Activated CD4-positive, alpha-beta T cell treated with anti-CD3 and anti-CD28 coated beads, Interleukin-2, amount 50 U/mL, for 1 hour (primary cell): Measurements from ENCODE around the gene SERPINA9.
"Not testable (repeated sequence)": the region's sequence is repeated elsewhere in the genome, so short reads cannot be mapped to it uniquely, and the experiment has no call there.

Experiments used
- DNase-seq: peaks from one replicate; pipeline ENCODE4 v3.0.0-alpha.2; 2020

The SERPINA9 gene

GRCh38 chr14:94421316-94421715, 54.7 kb downstream of the SERPINA9 start:
- no peak for DNase-seq

GRCh38 chr14:94417497-94418205, 58.3 kb downstream of the SERPINA9 start:
- DNase-seq, result not testable (repeated sequence)
